Stimulated activated CD4-positive, alpha-beta T cell treated with anti-CD3 and anti-CD28 coated beads, Interleukin-4, amount 100 ng/mL, for 24 hours (primary cell): ENCODE results near the gene PDE4D.

ENCODE experiments used
- DNase-seq: peaks from one replicate; pipeline ENCODE4 v3.0.0-alpha.2; 2020

The PDE4D gene

GRCh38 chr5:59236986-59237385 lies 656.5 kb downstream of the PDE4D start:
- DNase-seq = no peak

GRCh38 chr5:59236448-59236847 lies 657.1 kb downstream of the PDE4D start:
- DNase-seq = no peak

- no peak for DNase-seq
These were observed 659.3 kb downstream of the PDE4D start for GRCh38 chr5:59234236-59234635.

DNA sequence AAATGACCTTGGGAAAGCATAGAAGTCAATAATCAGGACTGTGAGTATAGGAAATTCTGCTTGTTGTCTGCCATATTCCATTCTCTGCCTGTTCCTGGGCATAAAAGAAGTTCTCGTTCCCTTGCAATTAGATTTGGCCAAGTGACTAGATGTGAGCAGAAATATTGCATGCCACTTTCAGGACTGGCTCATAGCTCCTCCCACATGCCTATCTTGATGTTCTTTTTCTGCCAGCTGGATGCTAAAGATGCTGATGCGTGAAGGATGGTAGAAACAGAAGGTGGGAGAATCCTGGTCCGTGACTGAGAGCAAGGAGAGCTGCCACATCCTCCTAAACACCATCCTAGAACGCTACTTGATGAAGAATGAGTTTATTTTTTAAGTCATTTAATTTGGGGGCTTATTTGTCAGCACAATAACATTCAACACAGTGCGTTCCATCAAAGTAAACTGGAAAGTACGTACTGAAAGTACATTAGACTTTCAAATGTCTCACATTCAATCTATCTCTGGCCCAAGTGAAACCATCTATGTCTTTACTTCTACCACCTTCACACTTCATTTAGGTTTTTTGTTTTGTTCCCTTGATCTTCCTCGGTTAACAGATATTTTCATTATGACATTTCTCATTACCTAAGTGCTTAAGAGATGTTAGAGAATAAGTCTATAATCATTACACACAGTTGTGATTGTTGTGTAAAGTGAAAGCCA lies 662.1 kb downstream of the PDE4D start:
- DNase-seq = no peak

DNA sequence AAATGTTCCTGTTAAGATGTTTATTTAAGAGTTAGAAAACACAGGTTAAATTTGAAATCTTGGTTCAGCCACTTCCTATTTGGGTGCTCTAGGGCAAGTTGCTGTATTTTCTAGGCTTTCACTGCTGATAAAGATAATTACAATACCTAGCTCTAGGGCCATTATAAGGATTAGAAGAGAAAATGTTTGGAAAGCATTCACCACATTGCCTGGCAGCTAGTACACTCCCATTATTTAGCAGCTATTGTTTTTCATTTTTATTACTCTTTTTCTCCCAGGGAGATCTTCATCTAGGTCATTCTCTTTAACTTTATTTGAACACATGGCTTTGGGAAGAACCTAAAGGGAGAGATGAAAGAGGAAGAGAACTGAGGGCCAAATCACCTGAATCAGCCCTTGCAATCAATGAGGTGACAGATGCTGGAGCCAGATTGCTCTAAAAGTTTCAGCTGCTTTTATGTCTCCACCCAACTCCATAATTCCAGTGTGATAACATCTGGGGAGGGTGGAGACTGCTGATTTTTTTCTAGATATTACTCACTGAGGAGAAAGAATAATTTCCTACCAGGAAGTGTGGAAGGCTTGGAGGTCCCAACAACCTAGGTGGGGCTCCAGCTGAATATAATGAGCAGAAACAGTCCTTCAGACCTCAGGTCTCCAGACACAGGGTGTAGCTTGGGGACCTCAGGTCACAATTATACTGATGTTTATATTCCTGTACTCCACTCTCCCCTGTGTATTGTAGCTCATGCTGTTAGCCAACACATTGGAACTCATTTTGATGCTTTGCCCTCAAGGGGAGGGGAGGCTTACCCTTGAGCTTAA lies 670.6 kb downstream of the PDE4D start:
- no peak for DNase-seq

- no peak for DNase-seq
These were observed 671.8 kb downstream of the PDE4D start for GRCh38 chr5:59221769-59222168.

DNA sequence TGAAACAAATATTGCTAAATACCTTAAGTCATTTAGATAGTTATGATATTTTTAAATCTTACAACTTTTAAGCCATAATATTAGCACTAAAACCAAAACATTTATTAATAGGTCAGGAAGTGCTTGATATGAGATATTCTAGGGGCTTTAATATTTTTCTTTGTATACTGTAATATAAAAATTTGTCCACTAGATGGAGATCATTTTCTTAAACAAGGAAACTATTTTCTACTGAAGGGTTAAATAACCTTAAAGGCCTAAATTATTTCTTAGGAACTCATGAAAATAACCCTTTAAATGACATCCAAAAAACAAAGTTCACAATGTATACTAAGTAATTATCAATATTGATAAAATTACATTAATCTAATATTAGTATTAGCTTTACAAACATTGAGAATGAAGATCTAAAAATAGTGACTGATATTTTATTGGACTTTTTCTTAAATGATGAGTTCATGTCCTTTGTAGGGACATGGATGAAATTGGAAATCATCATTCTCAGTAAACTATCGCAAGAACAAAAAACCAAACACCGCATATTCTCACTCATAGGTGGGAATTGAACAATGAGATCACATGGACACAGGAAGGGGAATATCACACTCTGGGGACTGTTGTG lies 675.0 kb downstream of the PDE4D start:
- DNase-seq = no peak

DNA sequence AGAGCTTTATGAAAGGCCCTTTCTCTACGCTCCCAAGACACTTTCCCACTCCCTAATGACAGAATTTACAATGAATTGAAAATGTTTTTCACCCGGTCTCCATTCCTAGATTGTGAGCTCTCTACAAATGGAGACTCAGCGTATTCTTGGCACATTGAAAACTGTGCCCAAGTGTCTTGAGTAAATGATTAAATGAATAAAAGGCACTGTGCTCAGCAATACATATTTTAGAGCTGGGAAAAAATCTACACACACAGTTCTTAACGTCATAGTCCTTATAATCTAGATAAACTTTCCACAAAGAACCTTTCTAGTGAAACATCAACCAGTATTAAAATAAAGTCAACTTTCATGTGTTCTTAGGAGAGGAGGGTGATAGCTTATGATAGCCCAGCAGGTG lies 676.7 kb downstream of the PDE4D start:
- no peak for DNase-seq

GRCh38 chr5:59212596-59212995 lies 680.9 kb downstream of the PDE4D start:
- DNase-seq = no peak

DNA sequence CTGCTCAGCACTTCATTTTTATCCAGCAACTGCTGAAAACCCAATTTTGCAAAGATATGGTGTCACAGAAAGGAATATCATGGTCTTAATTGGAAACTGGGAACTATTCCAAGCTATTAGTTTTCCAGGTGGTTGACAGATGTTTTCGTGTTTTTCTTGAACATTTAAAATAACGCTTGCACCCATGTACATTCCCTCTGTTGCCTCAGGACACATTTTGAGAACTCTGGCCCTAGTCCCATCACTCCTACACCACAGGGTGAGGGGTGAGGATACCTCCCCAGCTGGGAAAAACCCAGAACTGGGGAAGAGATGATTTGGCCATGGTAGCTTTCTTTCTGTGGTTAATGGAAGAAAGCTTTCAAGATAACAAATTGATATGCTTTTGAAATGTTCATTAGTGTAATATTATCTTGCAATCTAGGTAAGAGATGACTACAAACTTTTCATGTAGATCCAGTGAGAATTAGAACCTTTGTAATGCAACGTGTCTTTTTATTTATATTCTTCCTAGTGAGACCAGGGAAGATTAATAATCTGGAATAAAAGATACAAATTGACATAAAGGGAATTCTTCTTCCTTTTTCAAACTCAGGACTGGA lies 683.7 kb downstream of the PDE4D start:
- no peak for DNase-seq

DNA sequence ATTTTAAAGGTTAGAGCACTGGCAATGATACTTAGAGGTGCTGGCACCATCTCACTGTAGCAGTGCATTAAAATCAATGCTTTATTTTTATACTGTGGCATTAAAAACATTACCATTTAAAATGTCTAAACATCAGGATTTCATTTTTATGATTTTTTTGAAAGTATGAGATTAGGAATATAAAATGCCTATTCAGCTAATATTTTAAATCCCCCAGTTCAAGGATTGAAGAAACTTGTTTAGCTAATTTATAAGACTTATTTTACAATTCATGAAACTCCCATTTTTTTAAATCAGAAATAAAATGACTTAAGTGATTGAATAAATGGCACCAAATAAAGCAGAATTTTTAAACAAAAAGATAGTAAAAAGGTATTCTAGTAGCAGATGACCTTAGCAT lies 685.1 kb downstream of the PDE4D start:
- DNase-seq = no peak

DNA sequence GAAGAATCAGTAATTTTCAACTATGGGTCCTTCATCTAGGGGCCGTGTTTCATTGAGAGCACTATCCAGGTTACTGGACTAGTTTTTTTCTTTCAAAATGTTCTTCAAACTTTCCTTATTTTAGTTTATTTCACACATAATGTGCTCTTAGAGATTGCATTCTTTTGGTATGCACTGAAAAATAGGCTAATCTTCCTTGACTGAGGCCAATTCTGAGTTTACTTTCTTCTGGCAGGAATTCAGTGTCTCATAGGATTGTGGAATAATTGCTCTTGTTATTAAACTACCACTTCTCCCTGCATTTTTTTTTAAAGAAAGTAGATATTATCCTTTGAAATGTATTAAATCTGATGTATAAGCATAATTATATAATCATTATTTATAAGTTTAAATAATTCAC lies 686.1 kb downstream of the PDE4D start:
- DNase-seq = no peak

DNA sequence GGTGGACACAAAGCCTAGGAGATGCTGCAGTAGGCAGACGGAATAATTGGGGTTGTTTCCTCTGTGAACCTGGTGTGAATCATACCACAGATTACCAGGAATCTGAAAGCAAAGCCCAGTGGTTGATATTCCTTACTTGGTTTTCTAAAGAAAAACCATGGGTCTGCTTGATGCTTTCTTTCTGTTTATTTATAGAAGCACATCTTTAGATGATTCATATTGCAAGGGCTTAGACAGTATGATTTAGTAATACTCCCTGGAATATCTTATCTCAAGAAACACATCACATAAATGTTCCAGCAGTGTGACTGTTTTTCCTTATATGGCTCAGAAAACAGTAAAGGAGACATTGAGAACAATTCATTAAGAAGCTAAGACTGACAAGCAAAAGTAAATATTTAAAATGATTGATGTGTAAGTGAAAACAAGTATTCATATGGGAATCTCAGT lies 687.4 kb downstream of the PDE4D start:
- DNase-seq = no peak

- no peak for DNase-seq
These were observed 689.2 kb downstream of the PDE4D start for GRCh38 chr5:59204114-59204897.

GRCh38 chr5:59199868-59200267 lies 693.7 kb downstream of the PDE4D start:
- no peak for DNase-seq

- no peak for DNase-seq
These were observed 694.7 kb downstream of the PDE4D start for GRCh38 chr5:59198832-59199231.

DNA sequence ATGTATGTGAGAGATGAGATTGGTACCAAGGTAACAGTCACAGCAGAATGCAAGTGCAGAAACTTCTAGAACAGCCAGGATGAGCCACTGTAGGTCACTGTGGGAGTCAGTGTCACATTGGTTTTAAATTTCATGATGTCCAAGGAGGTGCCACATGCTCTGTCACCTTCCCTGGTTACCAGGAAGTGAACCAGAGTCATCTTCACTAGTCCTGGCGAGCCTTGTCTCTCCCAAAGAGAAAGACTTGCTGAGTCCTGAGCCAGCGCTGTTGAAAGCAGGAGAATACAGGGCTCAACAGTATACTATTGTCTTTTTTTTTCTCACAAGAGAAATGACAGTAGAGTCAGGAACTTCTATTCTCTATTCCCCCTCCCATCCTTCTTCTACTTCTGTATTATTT lies 695.2 kb downstream of the PDE4D start:
- DNase-seq = no peak

DNA sequence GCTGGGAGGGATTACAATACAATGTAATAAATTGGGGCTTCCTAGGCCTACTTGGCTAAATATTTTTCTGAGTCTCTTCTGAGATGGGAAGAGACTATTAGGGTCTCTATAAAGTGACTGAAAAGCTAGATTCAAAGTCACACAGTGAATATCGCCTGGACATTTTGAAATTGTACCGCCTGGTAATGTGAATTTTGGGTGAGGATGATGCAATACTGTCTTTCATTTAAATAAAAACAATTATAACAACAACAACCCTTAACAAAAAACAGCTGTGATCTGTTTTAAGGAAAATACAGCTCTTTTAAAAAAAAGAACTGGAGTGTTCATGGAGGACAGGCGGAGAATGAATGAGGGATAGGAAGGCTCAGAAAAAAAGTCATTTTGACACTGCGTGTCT lies 695.6 kb downstream of the PDE4D start:
- DNase-seq = no peak

DNA sequence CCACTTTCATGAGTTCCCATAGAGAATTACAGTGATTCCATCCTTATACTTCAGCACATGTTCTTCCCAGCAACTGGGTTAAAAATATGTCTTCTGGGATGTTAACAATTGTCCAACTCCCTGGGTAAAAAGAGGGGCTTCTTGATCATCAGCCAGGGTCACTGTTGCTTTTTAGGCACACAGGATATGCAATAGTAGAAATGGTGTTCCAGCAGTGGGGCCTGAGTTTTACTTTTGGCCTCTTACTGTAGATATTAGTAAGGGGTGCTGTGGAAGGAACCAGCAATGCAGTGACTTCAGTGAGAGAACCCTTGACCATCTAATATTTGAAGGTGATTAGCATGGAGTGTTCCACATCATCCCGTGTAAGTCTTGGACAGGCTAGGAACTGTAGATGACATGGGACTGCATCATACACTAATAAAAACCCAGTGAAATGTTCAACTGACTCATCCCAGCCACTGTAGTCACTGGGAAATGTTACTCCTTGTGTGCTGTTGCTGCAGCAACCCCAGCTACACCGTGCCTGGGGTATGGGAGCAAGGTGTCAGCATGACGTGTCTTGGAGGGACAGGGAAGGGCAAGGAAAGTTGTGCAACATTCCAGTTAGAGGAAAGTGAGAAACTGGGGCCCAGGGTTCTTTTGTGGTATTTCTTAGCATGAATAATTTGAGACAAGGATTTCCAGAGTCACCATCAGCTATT lies 699.8 kb downstream of the PDE4D start:
- no peak for DNase-seq

DNA sequence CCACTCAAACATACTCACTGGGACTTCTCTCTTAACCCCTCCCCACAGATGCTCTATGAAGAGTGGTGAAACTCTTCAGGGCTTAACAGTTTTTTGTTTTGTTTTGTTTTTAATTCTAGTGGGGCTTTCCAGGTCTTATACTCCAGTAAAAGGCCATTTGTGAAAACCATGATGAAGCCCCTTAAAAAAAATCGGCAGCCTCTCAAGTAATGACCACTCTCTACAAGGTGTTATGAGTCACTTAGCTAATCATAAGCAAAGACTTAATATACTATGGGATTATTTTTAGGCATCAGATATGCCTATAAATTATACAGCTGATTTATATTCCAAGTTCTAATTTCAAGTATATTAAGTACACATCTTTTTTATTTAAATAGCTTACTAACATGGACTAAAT lies 702.8 kb downstream of the PDE4D start:
- no peak for DNase-seq

- no peak for DNase-seq
These were observed 703.9 kb downstream of the PDE4D start for GRCh38 chr5:59189472-59190244.
